HG03175 (cell line): Measurements from ENCODE around the gene KRTAP10-2.
"Not testable (repeated sequence)": the region's sequence is repeated elsewhere in the genome, so short reads cannot be mapped to it uniquely, and the experiment has no call there.

ENCODE experiments used
- ATAC-seq: cut with Tn5 transposase; IDR thresholded peaks from one replicate; pipeline ENCODE4 v1.9.1; 2021; ENCODE audit warnings: mild to moderate bottlenecking, moderate library complexity; ENCODE audit not compliant: unreplicated experiment

The KRTAP10-2 gene

GRCh38 chr21:44503006-44503889, 48.1 kb downstream of the KRTAP10-2 start:
- ATAC-seq = not testable (repeated sequence)

- ATAC-seq = no peak
Observed at GRCh38 chr21:44502171-44502958, 48.9 kb downstream of the KRTAP10-2 start.
